ENCODE measurements around the gene CERS6.

Gene CERS6

GRCh38 chr2:168710754-168711467, 254.8 kb downstream of the CERS6 start:
- DNase-seq = no peak

DNA sequence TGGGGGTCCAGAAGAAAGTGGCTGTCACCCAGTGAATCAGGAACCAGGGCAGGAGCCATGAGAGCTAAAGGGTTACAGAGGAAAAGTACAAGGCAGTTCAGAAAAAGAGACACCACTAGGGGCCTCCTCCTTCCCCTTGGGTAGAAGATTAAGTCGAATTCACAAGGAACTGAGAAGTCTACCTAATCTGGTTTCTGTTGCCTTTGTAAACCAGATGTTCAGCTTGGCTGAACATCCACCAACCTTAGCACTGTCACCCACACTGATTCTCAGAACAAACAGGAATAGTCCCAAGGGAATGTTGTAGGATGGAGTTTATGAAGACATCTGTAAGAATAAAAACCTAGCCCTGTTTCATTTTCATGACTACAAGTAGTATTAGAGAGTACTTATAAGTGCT, 256.0 kb downstream of the CERS6 start:
- DNase-seq = no peak

DNA sequence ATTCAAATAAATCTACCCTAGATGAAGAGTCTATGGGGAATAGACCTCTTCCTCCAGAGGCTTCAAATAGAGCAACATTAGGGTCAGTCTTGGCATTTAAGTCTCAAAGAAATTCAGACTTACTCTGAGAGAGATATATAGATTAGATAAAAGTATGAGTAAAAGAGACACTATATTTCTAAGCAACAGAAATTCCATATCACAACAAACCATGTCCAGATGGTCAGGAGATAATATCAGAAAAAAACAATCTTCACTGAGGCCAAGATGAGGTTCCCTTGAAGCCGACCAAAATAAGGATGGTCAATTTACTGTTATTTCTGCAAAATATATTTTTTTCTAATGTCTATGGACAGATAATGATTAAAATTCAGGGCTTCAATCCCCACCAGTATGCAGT, 257.3 kb downstream of the CERS6 start:
- no peak for DNase-seq

- no peak for DNase-seq
These were observed 259.8 kb downstream of the CERS6 start for GRCh38 chr2:168715849-168716248.

DNA sequence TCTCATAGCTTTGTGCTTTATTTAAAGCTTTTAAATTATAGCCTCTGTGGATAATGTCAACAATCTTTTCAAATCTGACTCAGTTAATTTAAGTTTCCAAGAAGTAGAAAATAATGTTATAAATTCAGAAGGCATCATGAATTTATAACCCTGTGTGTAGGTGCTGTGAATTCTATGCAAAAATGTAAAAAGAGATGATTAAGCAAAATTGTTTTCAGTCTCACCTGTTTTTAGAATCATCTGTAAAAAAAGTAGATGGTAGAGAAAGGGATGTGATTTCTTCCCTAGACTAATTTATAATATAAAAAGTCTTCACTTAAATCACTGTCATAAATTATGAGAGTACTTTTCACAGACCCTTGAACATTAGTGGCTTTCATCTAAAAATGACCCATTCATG, 260.8 kb downstream of the CERS6 start:
- DNase-seq = no peak

GRCh38 chr2:168717790-168718502, 261.9 kb downstream of the CERS6 start:
- no peak for DNase-seq

- DNase-seq = no peak
These were observed 262.6 kb downstream of the CERS6 start for GRCh38 chr2:168718622-168719021.

DNA sequence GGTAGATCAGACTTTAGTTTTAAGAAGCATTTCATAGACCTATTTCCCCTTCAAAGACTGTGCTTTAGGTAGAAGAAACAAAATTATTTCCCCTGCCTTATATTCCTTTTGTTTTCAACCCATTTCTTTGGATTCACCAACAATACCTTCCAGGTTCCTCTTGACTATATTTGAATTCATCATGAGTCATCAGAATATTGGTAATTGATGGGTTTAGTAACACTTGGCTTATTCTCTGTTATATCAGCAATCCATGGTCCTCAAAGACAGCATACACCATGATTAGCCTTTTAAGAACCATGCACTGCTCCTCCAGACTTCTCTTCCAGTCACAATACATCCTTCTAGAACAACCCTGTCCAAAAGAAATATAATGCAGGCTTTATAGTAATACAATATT, 263.4 kb downstream of the CERS6 start:
- no peak for DNase-seq

GRCh38 chr2:168722592-168722991, 266.5 kb downstream of the CERS6 start:
- no peak for DNase-seq

- no peak for DNase-seq
These were observed 267.3 kb downstream of the CERS6 start for GRCh38 chr2:168723275-168723899.

GRCh38 chr2:168726375-168726774, 270.3 kb downstream of the CERS6 start:
- DNase-seq = no peak

DNA sequence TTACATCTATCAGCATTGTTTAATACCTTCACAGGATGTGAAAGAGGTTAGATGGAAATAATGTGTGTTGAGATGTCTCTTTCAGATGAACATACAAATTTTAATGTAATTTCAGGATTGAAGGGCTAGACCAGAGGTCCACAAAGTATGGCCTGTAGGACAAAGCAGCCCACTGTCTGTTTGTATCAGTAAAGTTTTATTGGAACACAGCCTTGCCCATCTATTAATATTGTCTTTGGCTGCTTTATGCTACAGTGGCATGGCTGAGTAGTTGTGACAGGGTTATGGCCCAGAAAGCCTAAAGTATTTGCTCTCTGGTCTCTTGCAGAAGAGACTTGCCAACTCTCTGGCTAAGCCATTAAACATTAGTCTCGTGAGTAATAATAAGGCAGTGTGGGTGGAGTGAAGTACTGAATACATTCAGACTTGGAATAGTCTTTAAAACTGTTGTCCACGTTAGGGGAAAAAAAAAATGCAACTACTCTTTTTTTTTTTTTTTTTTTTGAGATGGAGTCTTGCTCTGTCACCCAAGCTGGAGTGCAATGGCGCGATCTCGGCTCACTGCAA, 271.9 kb downstream of the CERS6 start:
- no peak for DNase-seq

DNA sequence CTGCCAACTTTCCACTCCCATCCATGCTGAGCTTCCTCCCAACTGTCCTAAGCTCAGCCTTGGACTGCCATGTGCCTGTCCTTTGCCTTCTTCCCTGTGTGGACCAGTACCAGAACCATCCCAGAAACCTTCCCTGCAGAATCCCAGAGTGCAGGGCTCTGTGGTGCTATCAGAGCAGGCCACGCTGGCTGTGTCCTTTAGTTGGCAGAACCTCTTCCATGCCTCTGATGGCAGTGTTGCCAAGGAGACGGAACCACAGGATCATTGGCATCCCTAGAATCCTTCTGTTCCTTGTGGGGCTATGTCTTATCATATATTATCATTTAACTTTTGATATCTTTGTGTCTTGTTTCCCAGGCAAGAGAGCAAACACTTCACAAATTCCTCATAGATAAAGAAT, 273.4 kb downstream of the CERS6 start:
- DNase-seq = no peak

GRCh38 chr2:168730344-168730743, 274.3 kb downstream of the CERS6 start:
- no peak for DNase-seq

DNA sequence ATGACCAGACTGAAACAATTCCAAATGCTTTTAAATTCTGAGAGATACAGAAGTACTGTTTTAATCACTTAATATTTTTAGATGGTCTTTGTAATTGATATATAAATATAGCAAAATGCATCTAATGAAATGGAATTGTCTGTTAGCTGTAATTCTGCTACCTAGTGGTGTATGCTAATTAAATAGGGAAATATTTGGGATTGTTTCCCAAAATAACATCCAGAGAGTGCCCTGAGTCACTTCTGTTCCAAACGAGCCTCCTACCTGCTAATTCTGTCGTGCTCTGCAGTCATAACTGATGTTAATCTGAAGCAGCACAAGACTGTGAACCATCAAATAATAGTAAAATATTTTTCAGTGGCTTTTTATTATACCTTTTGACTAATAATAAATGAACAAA, 274.9 kb downstream of the CERS6 start:
- DNase-seq = no peak

- DNase-seq = no peak
These were observed 275.5 kb downstream of the CERS6 start for GRCh38 chr2:168731616-168732015.

GRCh38 chr2:168732100-168732499, 276.0 kb downstream of the CERS6 start:
- no peak for DNase-seq

- DNase-seq = no peak
These were observed 276.4 kb downstream of the CERS6 start for GRCh38 chr2:168732506-168732905.

- no peak for DNase-seq
These were observed 278.2 kb downstream of the CERS6 start for GRCh38 chr2:168734199-168734760.

DNA sequence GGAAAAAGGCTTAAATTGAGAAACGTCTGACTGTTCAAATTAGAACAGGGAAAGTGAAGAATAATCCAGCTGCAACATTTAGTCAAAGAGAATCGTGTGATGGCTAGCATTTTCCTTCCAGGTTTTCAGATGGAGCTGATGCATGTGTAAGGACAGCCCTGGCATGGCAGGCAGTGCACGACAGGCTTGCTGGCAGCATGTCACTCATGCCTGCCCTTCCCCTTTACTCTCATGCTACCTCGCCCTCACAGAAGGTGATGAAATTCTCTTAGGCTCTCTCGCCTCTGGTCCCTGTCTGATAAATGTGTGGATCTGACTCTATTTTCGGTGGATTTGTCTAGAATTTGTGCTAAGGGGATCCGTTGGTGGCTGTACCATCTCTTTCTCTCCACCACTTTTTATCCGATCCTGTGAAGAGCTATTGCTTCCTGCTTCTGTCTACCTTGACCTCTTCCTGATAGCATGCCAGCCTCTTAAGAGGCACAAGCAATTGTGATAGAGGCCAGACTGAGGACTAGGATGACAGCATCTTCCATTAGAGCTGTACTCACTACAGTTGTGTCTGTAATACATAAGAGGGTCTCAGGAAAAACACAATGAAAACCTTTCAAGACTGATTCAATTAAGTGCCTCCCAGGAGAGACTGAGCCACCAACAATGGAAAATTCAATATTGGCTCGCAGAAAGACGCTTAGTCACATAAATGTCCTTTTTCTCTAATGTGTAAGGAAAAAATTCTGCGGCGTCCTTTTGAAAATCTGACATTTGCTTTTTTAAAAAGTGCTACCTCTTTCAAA, 280.8 kb downstream of the CERS6 start:
- no peak for DNase-seq

DNA sequence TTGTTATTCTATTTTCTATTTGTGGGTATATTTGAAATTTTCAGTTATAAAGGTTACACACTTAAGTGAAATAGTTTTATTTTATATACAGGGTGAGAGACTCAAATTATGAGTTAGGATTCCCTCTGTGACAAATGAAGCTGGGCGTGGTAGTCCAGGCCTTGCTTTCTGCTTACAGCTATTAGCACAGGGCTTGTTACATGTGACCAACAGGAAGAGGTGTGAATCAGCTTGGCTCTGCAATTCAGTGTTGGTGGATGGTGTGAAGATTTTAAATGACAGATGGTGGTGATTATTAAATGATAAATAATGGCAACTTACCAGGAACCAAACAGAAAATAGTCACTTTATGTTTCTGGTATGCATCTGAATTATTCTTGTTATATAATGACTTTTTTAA, 282.0 kb downstream of the CERS6 start:
- no peak for DNase-seq

DNA sequence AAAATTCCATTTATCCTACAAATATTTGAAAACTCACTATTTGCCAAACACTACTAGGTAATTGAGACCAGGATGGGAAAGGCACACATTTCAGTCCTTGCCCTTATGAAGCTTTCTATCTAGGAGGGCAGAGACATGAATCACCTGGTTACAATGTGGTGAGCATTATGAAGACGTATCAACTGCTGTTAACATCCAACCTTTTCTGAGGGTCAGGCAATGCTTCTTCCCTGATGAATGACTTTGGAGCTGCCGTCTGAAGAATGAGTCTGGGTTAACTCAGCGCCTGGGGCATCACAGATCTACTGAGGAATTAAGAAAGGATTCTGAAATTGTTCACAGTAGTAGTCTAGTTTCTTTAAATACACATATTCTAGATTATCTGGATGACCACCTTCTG, 284.3 kb downstream of the CERS6 start:
- DNase-seq = no peak

DNA sequence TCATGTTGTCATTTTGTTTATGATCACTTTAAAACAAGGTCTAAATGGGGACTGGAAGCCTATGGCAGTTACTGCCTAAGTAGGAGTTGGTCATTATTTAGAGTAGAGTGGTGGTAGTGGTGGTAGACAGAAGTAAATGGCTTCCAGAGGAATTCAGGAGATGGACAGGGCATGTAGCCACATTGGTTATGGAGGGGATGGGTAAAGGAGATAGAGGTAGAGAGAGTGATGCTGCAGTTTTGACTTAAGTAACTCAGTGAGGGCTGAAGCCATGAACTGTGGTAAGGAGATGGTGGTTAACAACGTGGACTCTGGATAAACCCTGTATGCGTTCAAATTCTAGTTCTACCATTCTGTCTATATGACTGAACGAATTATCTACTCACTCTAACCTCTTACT, 284.7 kb downstream of the CERS6 start:
- no peak for DNase-seq
